ENCODE results near the gene TOPAZ1.

Gene TOPAZ1

DNA sequence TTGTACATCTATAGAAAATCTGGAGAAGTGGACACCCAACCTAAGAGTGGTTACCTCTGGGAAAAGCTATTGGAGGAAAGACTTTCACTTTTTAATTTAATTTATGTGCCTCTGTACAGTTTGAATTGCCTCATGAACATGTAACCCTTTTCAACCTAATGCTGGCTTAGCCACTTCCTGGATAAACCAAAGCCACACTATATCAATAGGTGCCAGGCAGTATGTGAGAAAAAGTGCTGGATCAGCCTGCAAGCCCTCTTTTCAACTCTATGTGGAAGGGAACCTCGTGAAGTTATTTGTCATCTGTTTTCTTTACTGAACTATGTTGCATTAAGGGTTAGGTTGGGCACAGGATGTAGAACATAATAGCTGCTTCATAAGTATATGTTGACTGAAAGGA lies 9.3 kb upstream of the TOPAZ1 start:
- DNase-seq (ENCODE audit: low read depth) = no peak
- TF ChIP-seq, protein P1, sequence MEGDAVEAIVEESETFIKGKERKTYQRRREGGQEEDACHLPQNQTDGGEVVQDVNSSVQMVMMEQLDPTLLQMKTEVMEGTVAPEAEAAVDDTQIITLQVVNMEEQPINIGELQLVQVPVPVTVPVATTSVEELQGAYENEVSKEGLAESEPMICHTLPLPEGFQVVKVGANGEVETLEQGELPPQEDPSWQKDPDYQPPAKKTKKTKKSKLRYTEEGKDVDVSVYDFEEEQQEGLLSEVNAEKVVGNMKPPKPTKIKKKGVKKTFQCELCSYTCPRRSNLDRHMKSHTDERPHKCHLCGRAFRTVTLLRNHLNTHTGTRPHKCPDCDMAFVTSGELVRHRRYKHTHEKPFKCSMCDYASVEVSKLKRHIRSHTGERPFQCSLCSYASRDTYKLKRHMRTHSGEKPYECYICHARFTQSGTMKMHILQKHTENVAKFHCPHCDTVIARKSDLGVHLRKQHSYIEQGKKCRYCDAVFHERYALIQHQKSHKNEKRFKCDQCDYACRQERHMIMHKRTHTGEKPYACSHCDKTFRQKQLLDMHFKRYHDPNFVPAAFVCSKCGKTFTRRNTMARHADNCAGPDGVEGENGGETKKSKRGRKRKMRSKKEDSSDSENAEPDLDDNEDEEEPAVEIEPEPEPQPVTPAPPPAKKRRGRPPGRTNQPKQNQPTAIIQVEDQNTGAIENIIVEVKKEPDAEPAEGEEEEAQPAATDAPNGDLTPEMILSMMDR (conservative IDR thresholded peaks at IDR 0.05; ENCODE audit: low read depth, low read length) = no peak
- H3K4me3 ChIP-seq (ENCODE audit: low read depth, low read length) = no peak overlapping the region

DNA sequence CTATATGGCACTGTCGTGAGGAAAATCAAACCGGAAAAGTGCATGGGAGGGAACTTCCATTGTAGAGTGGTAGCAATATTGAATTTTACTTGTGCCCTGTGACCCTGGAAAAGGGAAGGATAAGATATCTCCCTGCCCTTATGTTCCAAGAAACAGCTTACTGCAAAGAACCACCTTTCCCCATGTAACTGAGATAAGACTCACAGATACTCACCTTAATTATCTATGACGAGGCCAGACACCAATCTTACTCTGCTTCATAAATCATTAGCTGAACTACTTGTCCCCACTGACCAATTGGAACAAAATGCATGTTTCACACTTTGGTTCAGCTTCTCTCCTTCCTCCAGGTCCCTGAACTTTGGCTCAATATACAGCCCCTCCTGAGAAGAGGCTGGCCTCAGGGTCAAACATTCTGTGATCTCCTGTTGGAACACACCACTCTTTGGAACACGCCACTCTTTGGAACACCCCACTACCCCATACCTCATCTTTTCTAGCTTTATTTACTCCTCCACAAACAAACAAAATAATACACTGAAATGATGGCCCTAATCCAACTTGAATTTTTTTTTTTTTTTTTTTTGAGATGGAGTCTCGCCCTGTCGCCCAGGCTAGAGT lies 6.9 kb upstream of the TOPAZ1 start:
- TF ChIP-seq, protein P1 (conservative IDR thresholded peaks at IDR 0.05; ENCODE audit: low read depth, low read length) = no peak
- no peak for DNase-seq (ENCODE audit: low read depth)
- H3K4me3 ChIP-seq (ENCODE audit: low read depth, low read length) = no peak overlapping the region

DNA sequence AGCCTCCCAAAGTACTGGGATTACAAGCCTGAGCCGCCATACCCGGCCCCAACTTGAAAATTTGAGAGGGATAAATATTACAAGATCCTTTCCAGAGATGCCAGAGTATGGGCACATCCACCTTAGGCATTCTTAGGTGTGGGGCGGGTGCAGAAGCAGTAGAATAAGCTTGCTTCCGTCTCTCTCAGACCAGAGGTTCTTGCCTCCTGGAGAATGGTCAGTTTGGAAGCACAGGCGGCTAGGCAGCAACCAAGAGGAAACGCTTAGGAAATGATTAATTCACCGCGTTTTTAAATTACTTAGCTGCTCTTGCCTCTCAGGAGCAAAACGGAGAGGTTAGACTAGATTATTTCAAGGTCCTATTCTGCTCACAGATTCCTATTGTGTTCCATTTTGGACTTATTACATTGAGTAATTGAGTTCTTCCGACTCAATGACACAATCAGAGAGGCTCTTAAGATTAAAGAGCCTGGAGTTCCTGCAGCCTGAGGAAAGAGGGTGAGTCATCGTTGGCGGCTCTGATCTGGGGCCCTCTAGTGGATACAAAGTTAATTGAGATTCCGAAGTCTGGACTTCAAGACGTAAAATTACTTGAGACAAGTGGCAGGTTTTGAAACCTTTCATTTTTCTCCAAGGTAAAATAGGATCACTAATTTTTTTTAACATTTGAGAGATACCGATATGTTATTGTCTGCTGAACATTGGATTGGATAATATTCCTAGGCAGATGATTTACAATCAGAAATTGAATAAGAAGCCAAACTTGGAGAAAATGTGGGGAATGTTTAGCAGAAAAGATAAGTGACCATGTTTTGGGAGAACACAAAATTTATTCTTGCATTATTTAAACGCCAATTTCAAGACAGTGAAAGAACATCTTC lies 5.8 kb upstream of the TOPAZ1 start:
- no peak overlapping the region for H3K4me3 ChIP-seq (ENCODE audit: low read depth, low read length)
- TF ChIP-seq, protein P1 (conservative IDR thresholded peaks at IDR 0.05; ENCODE audit: low read depth, low read length) = peak; percentile 86
- peak; percentile 95 for DNase-seq (ENCODE audit: low read depth)

DNA sequence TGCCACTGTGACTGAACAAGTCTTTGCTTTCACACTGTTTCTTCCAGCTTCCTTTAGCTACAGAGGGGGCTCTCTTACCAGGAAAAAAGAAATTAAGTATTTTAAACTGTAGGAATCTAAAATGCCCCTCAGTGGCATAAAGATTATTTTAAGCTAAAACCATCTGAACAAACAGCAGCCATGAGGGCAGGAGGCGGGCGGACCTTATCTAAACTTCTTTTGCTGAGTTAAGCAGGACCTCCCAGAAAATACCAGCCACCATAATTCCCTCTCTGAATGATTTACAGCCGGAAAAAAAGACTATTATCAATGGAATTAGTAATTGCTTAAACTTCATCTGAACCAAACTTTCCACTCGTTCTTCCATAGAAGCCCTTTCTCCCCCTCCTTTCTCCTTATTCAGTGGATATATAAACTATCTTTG lies 5.2 kb upstream of the TOPAZ1 start:
- no peak for DNase-seq (ENCODE audit: low read depth)
- TF ChIP-seq, protein P1 (conservative IDR thresholded peaks at IDR 0.05; ENCODE audit: low read depth, low read length) = no peak
- no peak overlapping the region for H3K4me3 ChIP-seq (ENCODE audit: low read depth, low read length)

DNA sequence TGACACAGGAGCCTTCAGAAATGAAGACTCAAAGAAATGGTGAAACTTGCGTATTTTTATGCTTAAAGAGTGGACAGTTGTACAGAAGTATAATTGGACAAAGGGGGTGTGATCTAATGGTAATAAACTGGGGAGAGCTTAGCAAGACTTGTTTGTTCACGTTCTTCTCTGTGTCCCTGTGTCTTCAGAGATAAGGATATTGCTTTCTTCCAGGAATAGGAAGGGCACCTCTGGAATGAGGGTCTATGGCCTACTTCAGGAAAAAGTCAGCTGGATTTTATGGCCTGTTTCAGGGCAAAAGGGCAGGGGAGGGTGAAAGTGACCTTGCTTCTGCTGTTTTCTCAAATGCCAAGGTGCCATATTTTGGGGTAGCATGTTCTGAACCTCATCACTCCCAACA lies 4.5 kb upstream of the TOPAZ1 start:
- DNase-seq (ENCODE audit: low read depth) = no peak
- TF ChIP-seq, protein P1 (conservative IDR thresholded peaks at IDR 0.05; ENCODE audit: low read depth, low read length) = no peak
- H3K4me3 ChIP-seq (ENCODE audit: low read depth, low read length) = no peak overlapping the region

DNA sequence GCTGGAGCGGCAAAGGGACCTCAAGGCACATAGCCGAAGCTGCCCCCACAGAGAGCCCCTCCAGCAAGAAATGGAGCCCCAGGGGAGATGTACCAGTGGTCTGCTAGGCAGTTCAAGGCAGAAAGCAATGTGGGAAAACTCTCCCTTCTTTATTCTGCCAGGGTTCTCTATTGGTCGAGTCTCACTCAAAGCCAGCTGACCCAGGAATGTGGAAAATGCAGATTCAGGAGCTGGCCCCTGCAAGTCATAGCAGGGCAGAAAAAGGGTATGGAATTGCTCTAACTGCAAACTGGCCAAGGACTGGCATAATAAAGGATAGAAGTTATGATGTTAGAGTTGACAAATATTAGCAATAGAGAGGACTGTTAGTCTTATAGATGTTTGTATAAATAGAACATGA lies 4.0 kb upstream of the TOPAZ1 start:
- TF ChIP-seq, protein P1 (conservative IDR thresholded peaks at IDR 0.05; ENCODE audit: low read depth, low read length) = no peak
- no peak for DNase-seq (ENCODE audit: low read depth)
- H3K4me3 ChIP-seq (ENCODE audit: low read depth, low read length) = no peak overlapping the region
